GM12892 (cell line): Measurements from ENCODE around the gene TRPM3.

Experiments
- POLR2A ChIP-seq: IDR thresholded peaks from 2 replicates; pipeline ENCODE4 v1.6.1; 2011; ENCODE audit warnings: low read depth, low read length, control low read depth
- POLR2AphosphoS5 ChIP-seq: IDR thresholded peaks from 2 replicates; pipeline ENCODE4 v1.6.1; 2011; ENCODE audit warnings: low read depth, low read length, control low read depth
- TAF1 ChIP-seq: IDR thresholded peaks from 2 replicates; pipeline ENCODE4 v1.6.1; 2011; ENCODE audit warnings: low read depth, mild to moderate bottlenecking, control low read depth, low read length, borderline replicate concordance

- TF ChIP-seq POLR2A (no peak), POLR2AphosphoS5 (no peak), TAF1 (no peak)
Observed at GRCh38 chr9:70552561-70552960, 568.9 kb downstream of the TRPM3 start.
